Osteocyte (in vitro differentiated cells): Measurements from ENCODE around the gene PLA2G10. TPM values are rescaled to one million over a fixed set of nuclear protein-coding genes. Genes with fewer than 3 reads are reported as not detected.

ENCODE experiments used
- DNase-seq: peaks from one replicate; pipeline ENCODE4 v3.0.0; 2021; ENCODE audit warnings: mixed read lengths; ENCODE audit not compliant: unreplicated experiment; ENCODE audit errors: extremely low spot score
- H3K27ac Mint-ChIP-seq: one replicate; pipeline ENCODE4 v1.8.0; 2021; ENCODE audit warnings: mild to moderate bottlenecking, mixed read lengths; ENCODE audit not compliant: unreplicated experiment
- H3K27me3 Mint-ChIP-seq: one replicate; pipeline ENCODE4 v1.8.0; 2021; ENCODE audit warnings: mixed read lengths; ENCODE audit not compliant: unreplicated experiment
- H3K36me3 Mint-ChIP-seq: one replicate; pipeline ENCODE4 v1.8.0; 2021; ENCODE audit warnings: mixed read lengths; ENCODE audit not compliant: unreplicated experiment
- H3K4me1 Mint-ChIP-seq: one replicate; pipeline ENCODE4 v1.8.0; 2021; ENCODE audit warnings: mixed read lengths; ENCODE audit not compliant: unreplicated experiment
- H3K4me3 Mint-ChIP-seq: one replicate; pipeline ENCODE4 v1.8.0; 2021; ENCODE audit warnings: mild to moderate bottlenecking, moderate library complexity, mixed read lengths; ENCODE audit not compliant: unreplicated experiment
- H3K9me3 Mint-ChIP-seq: one replicate; pipeline ENCODE4 v1.8.0; 2021; ENCODE audit warnings: mixed read lengths; ENCODE audit not compliant: unreplicated experiment
- total RNA-seq: library from RNA; stranded (reverse); gene quantifications from 2 replicates; pipeline ENCODE4 v1.2.1, GENCODE V29; 2021
- TF ChIP-seq, protein P1 (sequence below): fragments of 200-600 bp; sonication (generic); IDR thresholded peaks from 2 replicates; pipeline ENCODE4 v1.5.0; 2021; ENCODE audit warnings: antibody characterized with exemption, mild to moderate bottlenecking, moderate library complexity

Gene PLA2G10
- total RNA-seq, 1 donor from 2014 or later = not detected

- Mint-ChIP-seq H3K4me1 (no peaks in the 10 kb centered on the region), H3K27ac (no peak overlapping the region)
Measured at GRCh38 chr16:14658063-14658462, 36.0 kb downstream of the PLA2G10 start.

GRCh38 chr16:14652726-14653125 lies 41.4 kb downstream of the PLA2G10 start:
- Mint-ChIP-seq H3K27ac (no peak overlapping the region), H3K9me3 (no peaks in the 10 kb centered on the region), H3K27me3 (no peaks in the 10 kb centered on the region), H3K4me3 (no peak overlapping the region), H3K4me1 (no peaks in the 10 kb centered on the region), H3K36me3 (peaks cover 37% of the 10 kb centered on the region)
- TF ChIP-seq, protein P1, sequence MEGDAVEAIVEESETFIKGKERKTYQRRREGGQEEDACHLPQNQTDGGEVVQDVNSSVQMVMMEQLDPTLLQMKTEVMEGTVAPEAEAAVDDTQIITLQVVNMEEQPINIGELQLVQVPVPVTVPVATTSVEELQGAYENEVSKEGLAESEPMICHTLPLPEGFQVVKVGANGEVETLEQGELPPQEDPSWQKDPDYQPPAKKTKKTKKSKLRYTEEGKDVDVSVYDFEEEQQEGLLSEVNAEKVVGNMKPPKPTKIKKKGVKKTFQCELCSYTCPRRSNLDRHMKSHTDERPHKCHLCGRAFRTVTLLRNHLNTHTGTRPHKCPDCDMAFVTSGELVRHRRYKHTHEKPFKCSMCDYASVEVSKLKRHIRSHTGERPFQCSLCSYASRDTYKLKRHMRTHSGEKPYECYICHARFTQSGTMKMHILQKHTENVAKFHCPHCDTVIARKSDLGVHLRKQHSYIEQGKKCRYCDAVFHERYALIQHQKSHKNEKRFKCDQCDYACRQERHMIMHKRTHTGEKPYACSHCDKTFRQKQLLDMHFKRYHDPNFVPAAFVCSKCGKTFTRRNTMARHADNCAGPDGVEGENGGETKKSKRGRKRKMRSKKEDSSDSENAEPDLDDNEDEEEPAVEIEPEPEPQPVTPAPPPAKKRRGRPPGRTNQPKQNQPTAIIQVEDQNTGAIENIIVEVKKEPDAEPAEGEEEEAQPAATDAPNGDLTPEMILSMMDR = no peak
- DNase-seq = no peak

More at GRCh38 chr16:14658063-14658462, 36.0 kb downstream of the PLA2G10 start:
- DNase-seq = no peak
- Mint-ChIP-seq H3K27me3 (no peaks in the 10 kb centered on the region), H3K9me3 (no peaks in the 10 kb centered on the region), H3K4me3 (no peak overlapping the region), H3K36me3 (peaks cover 25% of the 10 kb centered on the region)
- TF ChIP-seq, protein P1 = no peak

DNA sequence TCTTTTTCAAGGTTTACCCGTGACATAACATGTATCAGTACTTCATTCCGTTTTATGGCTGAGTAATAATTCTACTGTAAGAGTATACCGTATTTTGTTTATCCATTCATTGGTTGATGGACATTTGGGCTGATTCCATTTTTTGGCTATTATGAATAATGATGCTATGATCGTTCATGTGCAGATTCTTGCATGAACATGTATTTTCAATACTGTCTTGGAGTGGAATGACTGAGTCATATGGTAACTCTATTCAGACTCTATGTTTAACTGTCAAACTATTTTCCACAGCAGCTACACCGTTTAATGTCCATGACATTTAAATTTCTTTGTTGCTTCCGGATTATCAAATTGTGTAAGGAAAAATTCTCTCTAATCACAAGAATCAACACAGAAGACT lies 43.5 kb downstream of the PLA2G10 start:
- no peaks in the 10 kb centered on the region for H3K4me1 Mint-ChIP-seq

GRCh38 chr16:14649816-14650215 lies 44.3 kb downstream of the PLA2G10 start:
- Mint-ChIP-seq H3K4me3 (no peak overlapping the region), H3K27ac (no peak overlapping the region), H3K4me1 (no peaks in the 10 kb centered on the region), H3K27me3 (no peaks in the 10 kb centered on the region), H3K9me3 (no peaks in the 10 kb centered on the region), H3K36me3 (peaks cover 42% of the 10 kb centered on the region)
- TF ChIP-seq, protein P1 = no peak
- no peak for DNase-seq

More for the DNA sequence above, 43.5 kb downstream of the PLA2G10 start:
- H3K4me3 Mint-ChIP-seq = no peak overlapping the region
- H3K27ac Mint-ChIP-seq = no peak overlapping the region
- H3K36me3 Mint-ChIP-seq = peaks cover 41% of the 10 kb centered on the region
- DNase-seq = no peak
- no peaks in the 10 kb centered on the region for H3K27me3 Mint-ChIP-seq
- TF ChIP-seq, protein P1 = no peak
- H3K9me3 Mint-ChIP-seq = no peaks in the 10 kb centered on the region

DNA sequence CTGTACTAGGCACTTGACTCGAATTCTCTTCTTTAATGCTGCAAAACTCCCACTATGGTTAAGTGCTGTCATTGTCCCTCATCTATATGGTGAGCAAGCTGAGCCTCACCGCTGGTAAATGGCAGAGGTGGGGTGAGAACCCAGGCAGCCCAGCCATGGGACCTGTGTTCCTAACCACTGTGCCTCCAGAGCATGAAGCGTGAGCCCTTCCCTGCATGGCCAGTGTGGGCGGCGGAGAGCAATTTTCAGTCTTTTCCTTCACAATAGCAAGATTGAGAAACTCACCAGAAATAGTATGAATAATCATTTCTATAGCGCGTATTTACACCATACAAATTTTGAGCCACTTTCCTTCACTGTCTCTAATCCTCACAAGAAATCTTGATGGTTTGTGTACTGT lies 52.2 kb downstream of the PLA2G10 start:
- H3K27me3 Mint-ChIP-seq = no peaks in the 10 kb centered on the region
- no peak for DNase-seq
- no peaks in the 10 kb centered on the region for H3K9me3 Mint-ChIP-seq
- TF ChIP-seq, protein P1 = no peak
- no peak overlapping the region for H3K27ac Mint-ChIP-seq
- H3K4me3 Mint-ChIP-seq = no peak overlapping the region
- H3K4me1 Mint-ChIP-seq = peaks cover 5% of the 10 kb centered on the region
- H3K36me3 Mint-ChIP-seq = peaks cover 18% of the 10 kb centered on the region
